ENCODE measurements around the gene AFTPH.

The AFTPH gene

GRCh38 chr2:64625299-64626145 lies 101.4 kb downstream of the AFTPH start:
- TF ChIP-seq ZNF548 (tag by site-specific recombination; IDR thresholded peaks at IDR 0.05) (no peak), CTCF (tag by site-specific recombination; IDR thresholded peaks at IDR 0.05) (0 out of 2 replicates have a peak, but pooled peaks have one; percentile 22), ZNF792 (tag by site-specific recombination; IDR thresholded peaks at IDR 0.05) (no peak), ZNF664 (tag by site-specific recombination; IDR thresholded peaks at IDR 0.05) (no peak)
- Histone ChIP-seq H3K4me3 (ENCODE audit: low read depth, low read length) (no peak overlapping the region), H3K4me1 (ENCODE audit: control insufficient read depth, insufficient read depth, low read length) (no peaks in the 10 kb centered on the region), H3K9me3 (ENCODE audit: control insufficient read depth, insufficient read depth, low read depth, low read length) (no peaks in the 10 kb centered on the region), H3K36me3 (ENCODE audit: control insufficient read depth in 2 of 2, insufficient read depth in 1 of 2, low read length in 2 of 2) (no peaks in the 10 kb centered on the region; a peak in 1 of 3 replicates), H3K27ac (ENCODE audit: extremely low read depth, low read depth, low read length) (no peak overlapping the region)
- ChIA-PET POLR2A (no interaction called here), CTCF (interaction anchor here (0.5 to 1.1 kb wide), 8 partner anchors 20 to 586 kb away, joined by 3 to 5 read pairs (median 3); no protein-coding TSS in a partner anchor)

GRCh38 chr2:64626146-64626809 lies 102.2 kb downstream of the AFTPH start:
- Histone ChIP-seq H3K9me3 (ENCODE audit: control insufficient read depth, insufficient read depth, low read depth, low read length) (no peaks in the 10 kb centered on the region), H3K27ac (ENCODE audit: extremely low read depth, low read depth, low read length) (no peak overlapping the region), H3K4me3 (ENCODE audit: low read depth, low read length) (no peak overlapping the region), H3K36me3 (ENCODE audit: control insufficient read depth in 2 of 2, insufficient read depth in 1 of 2, low read length in 2 of 2) (peaks cover 0 to 7% of the 10 kb centered on the region in 2 experiments; a peak in 2 of 3 replicates), H3K4me1 (ENCODE audit: control insufficient read depth, insufficient read depth, low read length) (no peaks in the 10 kb centered on the region)
- CTCF ChIA-PET: interaction anchor here (0.5 to 0.9 kb wide), 4 partner anchors 21 to 246 kb away, joined by 3 to 4 read pairs (median 4); no protein-coding TSS in a partner anchor
- POLR2A ChIA-PET: interaction anchor here (1.8 kb wide), 1 partner anchor 27 kb away, joined by 5 read pairs; the partner anchor contains the start of gene SERTAD2
- TF ChIP-seq SCRT2 (tag by site-specific recombination; IDR thresholded peaks at IDR 0.05): peak; percentile 90
- no peak for TF ChIP-seq ZNF639 (tag by site-specific recombination; IDR thresholded peaks at IDR 0.05)
- peak; percentile 80 for TF ChIP-seq SCRT1 (tag by site-specific recombination; IDR thresholded peaks at IDR 0.05; ENCODE audit: borderline replicate concordance)
- no peak for TF ChIP-seq GLI2 (tag by site-specific recombination; IDR thresholded peaks at IDR 0.05; ENCODE audit: borderline replicate concordance, low read depth)
- TF ChIP-seq AEBP2 (tag by site-specific recombination; IDR thresholded peaks at IDR 0.05; ENCODE audit: borderline replicate concordance): no peak

- CTCF ChIA-PET: interaction anchor here (0.6 to 1.4 kb wide), 3 partner anchors 16 to 245 kb away, joined by 3 to 4 read pairs (median 4); no protein-coding TSS in a partner anchor
- Histone ChIP-seq H3K36me3 (ENCODE audit: control insufficient read depth in 2 of 2, insufficient read depth in 1 of 2, low read length in 2 of 2) (peaks cover 0 to 7% of the 10 kb centered on the region in 2 experiments; a peak in 2 of 3 replicates), H3K9me3 (ENCODE audit: control insufficient read depth, insufficient read depth, low read depth, low read length) (no peaks in the 10 kb centered on the region), H3K4me1 (ENCODE audit: control insufficient read depth, insufficient read depth, low read length) (no peaks in the 10 kb centered on the region), H3K4me3 (ENCODE audit: low read depth, low read length) (no peak overlapping the region), H3K27ac (ENCODE audit: extremely low read depth, low read depth, low read length) (no peak overlapping the region)
- POLR2A ChIA-PET: interaction anchor here (1.8 kb wide), 1 partner anchor 26 kb away, joined by 5 read pairs; the partner anchor contains the start of gene SERTAD2
- no peak for TF ChIP-seq ZNF175 (tag by site-specific recombination; IDR thresholded peaks at IDR 0.05)
- no peak for TF ChIP-seq PRDM2 (tag by site-specific recombination; IDR thresholded peaks at IDR 0.05; ENCODE audit: borderline replicate concordance)
- TF ChIP-seq KLF8 (tag by site-specific recombination; IDR thresholded peaks at IDR 0.05): no peak
- no peak for TF ChIP-seq ZNF530 (tag by site-specific recombination; IDR thresholded peaks at IDR 0.05; ENCODE audit: low read depth)
- no peak for TF ChIP-seq ZNF132 (tag by site-specific recombination; IDR thresholded peaks at IDR 0.05; ENCODE audit: borderline replicate concordance)
Measured at GRCh38 chr2:64626963-64627760, 103.0 kb downstream of the AFTPH start.
